ENCODE data around the gene DKKL1. TPM values are rescaled to one million over a fixed set of nuclear protein-coding genes. Genes with fewer than 3 reads are reported as not detected.
"Not testable (repeated sequence)": the region's sequence is repeated elsewhere in the genome, so short reads cannot be mapped to it uniquely, and the experiment has no call there.

The DKKL1 gene
- total RNA-seq, 1 donor = 0.36 TPM

DNA sequence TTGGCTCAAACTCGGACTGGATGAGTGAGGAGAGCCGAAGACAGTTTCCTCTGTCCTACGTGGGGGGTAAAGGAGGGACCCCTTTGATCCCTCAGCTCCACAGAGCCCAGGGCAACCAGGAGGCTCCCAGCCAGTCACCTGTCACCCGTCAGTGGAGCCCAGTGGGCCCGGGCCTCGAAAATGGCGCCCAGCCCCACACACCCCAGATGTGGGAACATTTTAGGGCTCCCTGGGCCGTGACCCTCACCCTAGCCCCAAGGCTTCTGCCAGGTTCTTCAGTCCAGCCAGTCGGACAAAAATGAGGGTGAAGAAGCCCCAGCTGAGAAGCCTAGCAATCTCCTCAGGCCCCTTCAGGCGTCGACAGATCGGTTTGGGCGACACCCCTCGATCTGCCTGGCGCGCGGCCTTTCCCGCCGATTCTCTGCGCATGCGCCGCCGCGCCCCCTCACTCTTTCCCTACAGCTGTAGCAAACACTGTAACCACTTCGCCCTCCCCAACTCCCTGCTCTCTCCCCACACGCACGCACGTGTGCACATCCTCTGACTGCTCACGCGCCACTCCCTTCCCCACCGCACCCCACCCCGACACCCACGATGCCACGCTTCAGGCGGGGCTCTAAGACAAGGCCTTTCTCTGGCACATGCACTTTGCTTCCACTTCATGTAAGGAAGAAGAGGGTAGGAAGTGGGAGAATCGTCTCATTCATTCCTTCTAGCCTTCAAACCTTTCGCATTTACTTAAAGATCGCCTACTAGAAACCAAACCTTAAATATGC lies 38.7 kb upstream of the DKKL1 start, which contains the start of gene SLC6A16:
Gene SLC6A16, minus strand, starts transcription at position 391 of the 776 bp plus-strand sequence. CDS start 13,844 bp downstream, outside the sequence.
- H3K27ac ChIP-seq (ENCODE audit: low read depth, low read length) = no peak within 1 kb of the TSS
- H3K27me3 ChIP-seq (ENCODE audit: insufficient read depth, low read length) = no peaks in the 10 kb centered on the region
- H3K9me3 ChIP-seq (ENCODE audit: low read depth, low read length) = no peaks in the 10 kb centered on the region
- H2AFZ ChIP-seq (ENCODE audit: low read length) = no peak within 1 kb of the TSS
- H3K4me2 ChIP-seq (ENCODE audit: insufficient read depth, low read length) = no peak within 1 kb of the TSS
- TF ChIP-seq, protein P1, sequence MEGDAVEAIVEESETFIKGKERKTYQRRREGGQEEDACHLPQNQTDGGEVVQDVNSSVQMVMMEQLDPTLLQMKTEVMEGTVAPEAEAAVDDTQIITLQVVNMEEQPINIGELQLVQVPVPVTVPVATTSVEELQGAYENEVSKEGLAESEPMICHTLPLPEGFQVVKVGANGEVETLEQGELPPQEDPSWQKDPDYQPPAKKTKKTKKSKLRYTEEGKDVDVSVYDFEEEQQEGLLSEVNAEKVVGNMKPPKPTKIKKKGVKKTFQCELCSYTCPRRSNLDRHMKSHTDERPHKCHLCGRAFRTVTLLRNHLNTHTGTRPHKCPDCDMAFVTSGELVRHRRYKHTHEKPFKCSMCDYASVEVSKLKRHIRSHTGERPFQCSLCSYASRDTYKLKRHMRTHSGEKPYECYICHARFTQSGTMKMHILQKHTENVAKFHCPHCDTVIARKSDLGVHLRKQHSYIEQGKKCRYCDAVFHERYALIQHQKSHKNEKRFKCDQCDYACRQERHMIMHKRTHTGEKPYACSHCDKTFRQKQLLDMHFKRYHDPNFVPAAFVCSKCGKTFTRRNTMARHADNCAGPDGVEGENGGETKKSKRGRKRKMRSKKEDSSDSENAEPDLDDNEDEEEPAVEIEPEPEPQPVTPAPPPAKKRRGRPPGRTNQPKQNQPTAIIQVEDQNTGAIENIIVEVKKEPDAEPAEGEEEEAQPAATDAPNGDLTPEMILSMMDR (IDR thresholded peaks at IDR 0.05; ENCODE audit: extremely low read depth, low read depth, low read length) = no peak
- no peaks in the 10 kb centered on the region for H4K20me1 ChIP-seq (ENCODE audit: insufficient read depth, low read length)
- H3K4me3 ChIP-seq (ENCODE audit: insufficient read depth, low read length) = no peak within 1 kb of the TSS
- H3K36me3 ChIP-seq (ENCODE audit: insufficient read depth, low read length) = no peaks in the 10 kb centered on the region
- no peaks in the 10 kb centered on the region for H3K4me1 ChIP-seq (ENCODE audit: insufficient read depth, low read length)
- no peaks in the 10 kb centered on the region for H3K79me2 ChIP-seq (ENCODE audit: insufficient read depth, low read length)
- peak; percentile 37 for DNase-seq (ENCODE audit: insufficient read length, low spot score, missing footprints)

DNA sequence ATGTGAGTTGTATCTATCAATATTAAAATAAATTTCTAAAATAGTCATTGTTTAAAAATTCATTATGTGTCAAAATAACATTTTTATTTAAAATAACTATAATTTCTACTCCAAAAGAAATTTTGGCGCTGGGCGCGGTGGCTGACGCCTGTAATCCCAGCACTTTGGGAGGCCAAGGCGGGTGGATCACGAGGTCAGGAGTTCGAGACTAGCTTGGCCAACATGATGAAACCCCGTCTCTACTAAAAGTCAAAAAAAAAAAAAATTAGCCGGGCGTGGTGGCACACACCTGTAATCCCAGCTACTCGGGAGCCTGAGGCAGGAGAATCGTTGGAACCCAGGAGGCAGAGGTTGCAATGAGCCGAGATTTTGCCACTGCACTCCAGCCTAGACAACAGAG lies 37.9 kb upstream of the DKKL1 start:
- not testable (repeated sequence) for H3K4me3 ChIP-seq (ENCODE audit: insufficient read depth, low read length); H3K36me3 ChIP-seq (ENCODE audit: insufficient read depth, low read length); H3K79me2 ChIP-seq (ENCODE audit: insufficient read depth, low read length); H3K4me2 ChIP-seq (ENCODE audit: insufficient read depth, low read length); H4K20me1 ChIP-seq (ENCODE audit: insufficient read depth, low read length); H3K27me3 ChIP-seq (ENCODE audit: insufficient read depth, low read length); H3K27ac ChIP-seq (ENCODE audit: low read depth, low read length); H3K4me1 ChIP-seq (ENCODE audit: insufficient read depth, low read length); DNase-seq (ENCODE audit: insufficient read length, low spot score, missing footprints); H3K9me3 ChIP-seq (ENCODE audit: low read depth, low read length); H2AFZ ChIP-seq (ENCODE audit: low read length)

DNA sequence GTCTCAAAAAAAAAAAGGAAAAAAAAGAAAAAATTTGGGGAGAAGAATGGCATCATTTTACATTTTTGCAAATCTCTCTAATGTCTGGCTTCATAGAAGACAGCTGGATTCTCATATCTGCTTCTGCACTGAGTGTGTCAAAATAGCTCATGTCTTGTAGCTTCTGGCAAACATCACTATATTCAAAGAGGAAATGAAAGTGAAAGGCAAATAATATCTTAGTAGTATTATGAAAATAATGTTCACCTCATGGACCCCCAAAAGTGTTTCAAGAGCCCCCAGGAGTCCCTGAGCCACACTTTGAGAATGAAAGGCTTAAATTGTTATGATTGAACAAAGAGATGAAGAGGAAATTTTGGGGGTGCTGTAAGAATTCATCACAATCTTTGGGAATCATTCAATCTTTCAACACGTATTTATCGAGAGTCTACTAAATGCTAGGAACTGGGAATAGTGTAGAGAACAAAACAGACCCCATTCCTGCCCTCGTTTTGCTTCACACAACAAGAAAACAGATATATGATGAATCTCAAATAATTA lies 37.4 kb upstream of the DKKL1 start:
- Histone ChIP-seq H3K4me1 (ENCODE audit: insufficient read depth, low read length) (no peaks in the 10 kb centered on the region), H3K27me3 (ENCODE audit: insufficient read depth, low read length) (no peaks in the 10 kb centered on the region), H4K20me1 (ENCODE audit: insufficient read depth, low read length) (no peaks in the 10 kb centered on the region), H3K4me3 (ENCODE audit: insufficient read depth, low read length) (no peak overlapping the region), H3K27ac (ENCODE audit: low read depth, low read length) (no peak overlapping the region), H3K36me3 (ENCODE audit: insufficient read depth, low read length) (no peaks in the 10 kb centered on the region), H3K79me2 (ENCODE audit: insufficient read depth, low read length) (no peaks in the 10 kb centered on the region), H3K4me2 (ENCODE audit: insufficient read depth, low read length) (no peak overlapping the region), H2AFZ (ENCODE audit: low read length) (no peak overlapping the region), H3K9me3 (ENCODE audit: low read depth, low read length) (no peaks in the 10 kb centered on the region)
- TF ChIP-seq, protein P1 (IDR thresholded peaks at IDR 0.05; ENCODE audit: extremely low read depth, low read depth, low read length) = no peak
- peak; percentile 21 for DNase-seq (ENCODE audit: insufficient read length, low spot score, missing footprints)

DNA sequence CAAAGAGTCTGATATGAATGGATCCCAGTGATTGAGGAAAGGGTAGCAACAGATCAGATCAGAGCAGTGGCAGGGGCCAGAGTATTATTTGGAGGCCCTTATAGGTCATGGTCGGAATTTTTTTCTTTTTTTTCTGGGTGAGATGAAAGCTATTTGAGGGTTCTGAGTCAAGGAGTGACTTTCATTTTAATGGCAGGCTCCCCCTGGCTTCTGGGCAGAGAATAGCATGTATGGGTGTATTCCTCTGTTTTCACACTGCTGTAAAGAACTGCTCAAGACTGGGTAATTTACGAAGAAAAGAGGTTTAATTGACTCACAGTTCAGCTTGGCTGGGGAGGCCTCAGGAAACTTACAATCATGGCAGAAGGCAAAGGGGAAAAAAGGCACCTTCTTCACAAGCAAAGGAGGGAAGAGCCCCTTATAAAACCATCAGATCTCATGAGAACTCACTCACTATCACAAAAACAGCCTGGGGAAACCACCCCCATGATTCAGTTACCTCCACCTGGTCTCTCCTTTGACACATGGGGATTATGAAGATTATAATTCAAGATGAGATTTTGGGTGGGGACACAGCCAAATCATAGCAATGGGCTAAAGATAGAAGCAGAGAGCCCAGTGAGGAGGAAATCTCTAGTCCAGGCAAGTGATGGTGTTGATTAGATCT lies 35.7 kb upstream of the DKKL1 start:
- Histone ChIP-seq H3K9me3 (ENCODE audit: low read depth, low read length) (no peaks in the 10 kb centered on the region), H4K20me1 (ENCODE audit: insufficient read depth, low read length) (no peaks in the 10 kb centered on the region), H3K4me1 (ENCODE audit: insufficient read depth, low read length) (no peaks in the 10 kb centered on the region), H3K27me3 (ENCODE audit: insufficient read depth, low read length) (no peaks in the 10 kb centered on the region), H2AFZ (ENCODE audit: low read length) (no peak overlapping the region), H3K4me2 (ENCODE audit: insufficient read depth, low read length) (peak overlapping the region; percentile 4), H3K27ac (ENCODE audit: low read depth, low read length) (no peak overlapping the region), H3K36me3 (ENCODE audit: insufficient read depth, low read length) (no peaks in the 10 kb centered on the region), H3K4me3 (ENCODE audit: insufficient read depth, low read length) (no peak overlapping the region), H3K79me2 (ENCODE audit: insufficient read depth, low read length) (no peaks in the 10 kb centered on the region)
- TF ChIP-seq, protein P1 (IDR thresholded peaks at IDR 0.05; ENCODE audit: extremely low read depth, low read depth, low read length) = peak; percentile 67
- DNase-seq (ENCODE audit: insufficient read length, low spot score, missing footprints) = peak; percentile 90
